GM18499 (cell line): ENCODE data around the gene GLT1D1.
"Not testable (repeated sequence)": the region's sequence is repeated elsewhere in the genome, so short reads cannot be mapped to it uniquely, and the experiment has no call there.

Source experiments
- ATAC-seq: cut with Tn5 transposase; IDR thresholded peaks from one replicate; pipeline ENCODE4 v1.9.1; 2021; ENCODE audit warnings: moderate number of reproducible peaks; ENCODE audit not compliant: insufficient read depth, unreplicated experiment

GLT1D1 gene

GRCh38 chr12:128851429-128851828, 1.8 kb upstream of the GLT1D1 start:
- not testable (repeated sequence) for ATAC-seq

GRCh38 chr12:128852026-128852698, 1.1 kb upstream of the GLT1D1 start:
- ATAC-seq, result no peak

- no peak for ATAC-seq
These were observed 421 bp downstream of the GLT1D1 start for GRCh38 chr12:128853600-128854197.

GRCh38 chr12:128856035-128856790, 2.9 kb downstream of the GLT1D1 start:
- ATAC-seq, result no peak

- ATAC-seq, result no peak
These were observed 3.5 kb downstream of the GLT1D1 start for GRCh38 chr12:128856791-128857078.

GRCh38 chr12:128857133-128857763, 4.0 kb downstream of the GLT1D1 start:
- no peak for ATAC-seq

- ATAC-seq, result no peak
These were observed 6.0 kb downstream of the GLT1D1 start for GRCh38 chr12:128859311-128859710.

GRCh38 chr12:128861226-128862016, 8.1 kb downstream of the GLT1D1 start:
- no peak for ATAC-seq

GRCh38 chr12:128863957-128864356, 10.7 kb downstream of the GLT1D1 start:
- ATAC-seq, result no peak

GRCh38 chr12:128864516-128865186, 11.4 kb downstream of the GLT1D1 start:
- no peak for ATAC-seq

GRCh38 chr12:128867466-128867865, 14.2 kb downstream of the GLT1D1 start:
- no peak for ATAC-seq

- no peak for ATAC-seq
These were observed 18.2 kb downstream of the GLT1D1 start for GRCh38 chr12:128871516-128871892.

- ATAC-seq, result no peak
These were observed 19.0 kb downstream of the GLT1D1 start for GRCh38 chr12:128872303-128872702.

- ATAC-seq, result no peak
These were observed 23.3 kb downstream of the GLT1D1 start for GRCh38 chr12:128876559-128876958.

GRCh38 chr12:128879898-128880764, 26.9 kb downstream of the GLT1D1 start:
- no peak for ATAC-seq

- no peak for ATAC-seq
These were observed 38.6 kb downstream of the GLT1D1 start for GRCh38 chr12:128891856-128892255.

- ATAC-seq, result no peak
These were observed 50.0 kb downstream of the GLT1D1 start for GRCh38 chr12:128903236-128903635.

GRCh38 chr12:128905003-128905544, 51.8 kb downstream of the GLT1D1 start:
- ATAC-seq, result no peak
